Progenitor cell of endocrine pancreas (in vitro differentiated cells): Measurements from ENCODE around the gene ZBTB8A. TPM values are rescaled to one million over a fixed set of nuclear protein-coding genes. Genes with fewer than 3 reads are reported as not detected.

Source experiments
- DNase-seq: peaks from one replicate; pipeline ENCODE4 v3.0.0; 2021; ENCODE audit warnings: low spot score; ENCODE audit not compliant: unreplicated experiment
- H3K27ac Mint-ChIP-seq: 2 replicates; pipeline ENCODE4 v1.8.0; 2021; ENCODE audit warnings: mild to moderate bottlenecking, moderate library complexity, mixed read lengths
- H3K27me3 Mint-ChIP-seq: 2 replicates; pipeline ENCODE4 v1.8.0; 2021; ENCODE audit warnings: mixed read lengths
- H3K36me3 Mint-ChIP-seq: 2 replicates; pipeline ENCODE4 v1.8.0; 2022; ENCODE audit warnings: mixed read lengths; ENCODE audit not compliant: insufficient read depth
- H3K4me1 Mint-ChIP-seq: 2 replicates; pipeline ENCODE4 v1.8.0; 2021; ENCODE audit warnings: low read depth, mixed read lengths
- H3K4me3 Mint-ChIP-seq: 2 replicates; pipeline ENCODE4 v1.8.0; 2021; ENCODE audit warnings: low read depth, mild to moderate bottlenecking, moderate library complexity, mixed read lengths
- H3K9me3 Mint-ChIP-seq: 2 replicates; pipeline ENCODE4 v1.8.0; 2021; ENCODE audit warnings: low read depth, mixed read lengths
- CTCF ChIP-seq: fragments of 200-600 bp; sonication (generic); IDR thresholded peaks from one replicate; pipeline ENCODE4 v1.5.0; 2021; ENCODE audit warnings: antibody characterized with exemption, mild to moderate bottlenecking; ENCODE audit not compliant: unreplicated experiment
- total RNA-seq: library from RNA; stranded (reverse); gene quantifications from 2 replicates; pipeline ENCODE4 v1.2.1, GENCODE V29; 2021

The ZBTB8A gene
- total RNA-seq, 1 donor from 2014 or later = 10.8 TPM

- no peak for TF ChIP-seq CTCF
- Mint-ChIP-seq H3K4me1 (no peaks in the 10 kb centered on the region), H3K27me3 (no peaks in the 10 kb centered on the region), H3K27ac (no peak overlapping the region), H3K36me3 (peaks cover 9% of the 10 kb centered on the region), H3K9me3 (no peaks in the 10 kb centered on the region), H3K4me3 (no peak overlapping the region)
- no peak for DNase-seq
Measured at GRCh38 chr1:32600034-32600433, 60.8 kb downstream of the ZBTB8A start.

GRCh38 chr1:32605711-32606424, 66.6 kb downstream of the ZBTB8A start:
- TF ChIP-seq CTCF = no peak
- Mint-ChIP-seq H3K4me1 (no peaks in the 10 kb centered on the region), H3K9me3 (no peaks in the 10 kb centered on the region), H3K27me3 (no peaks in the 10 kb centered on the region), H3K4me3 (no peak overlapping the region), H3K36me3 (peaks cover 1% of the 10 kb centered on the region), H3K27ac (no peak overlapping the region)
- no peak for DNase-seq

GRCh38 chr1:32606565-32607371, 67.5 kb downstream of the ZBTB8A start:
- TF ChIP-seq CTCF = no peak
- peaks cover 1% of the 10 kb centered on the region for H3K36me3 Mint-ChIP-seq
- H3K4me1 Mint-ChIP-seq = no peaks in the 10 kb centered on the region
- no peak overlapping the region for H3K27ac Mint-ChIP-seq
- no peaks in the 10 kb centered on the region for H3K27me3 Mint-ChIP-seq
- H3K4me3 Mint-ChIP-seq = no peak overlapping the region
- DNase-seq = no peak
- H3K9me3 Mint-ChIP-seq = no peaks in the 10 kb centered on the region

GRCh38 chr1:32609180-32609579, 70.0 kb downstream of the ZBTB8A start:
- DNase-seq = no peak
- no peak for TF ChIP-seq CTCF
- Mint-ChIP-seq H3K36me3 (no peaks in the 10 kb centered on the region), H3K27me3 (no peaks in the 10 kb centered on the region), H3K27ac (no peak overlapping the region), H3K4me3 (no peak overlapping the region), H3K4me1 (peaks cover 4% of the 10 kb centered on the region), H3K9me3 (no peaks in the 10 kb centered on the region)

GRCh38 chr1:32611859-32612188, 72.6 kb downstream of the ZBTB8A start:
- Mint-ChIP-seq H3K27ac (no peak overlapping the region), H3K4me1 (peaks cover 4% of the 10 kb centered on the region), H3K4me3 (peak overlapping the region; percentile 75), H3K9me3 (no peaks in the 10 kb centered on the region), H3K36me3 (no peaks in the 10 kb centered on the region), H3K27me3 (no peaks in the 10 kb centered on the region)
- DNase-seq = no peak
- TF ChIP-seq CTCF = no peak
